HCT116 (cell line): ENCODE results near the gene BAZ1B. TPM values are rescaled to one million over a fixed set of nuclear protein-coding genes. Genes with fewer than 3 reads are reported as not detected.

Experiments
- ATAC-seq: fragments of 200-7000 bp; cut with Tn5 transposase; 2 replicates; pipeline ENCODE4 v1.9.1; 2020; ENCODE audit warnings: mild to moderate bottlenecking, moderate library complexity
- BruUV-seq: library from RNA; stranded (reverse); fragments of 400-500 nt; replicated peaks from 2 replicates; lab custom pipeline; 2021; lab: Mats Ljungman, UMichigan
- CTCF ChIA-PET: fragments of 300-600 bp; sonication (Branson Sonifier 250); formaldehyde crosslinking; loops from one replicate; lab custom pipeline; 2021; ENCODE audit warnings: antibody characterized with exemption; lab: Charles Lee
- POLR2A ChIA-PET: fragments of 300-600, 350-600 bp; sonication (Branson Sonifier 250); formaldehyde crosslinking; loops from one replicate; lab custom pipeline; 2021; ENCODE audit warnings: antibody characterized with exemption; lab: Charles Lee
- RAD21 ChIA-PET, 2 experiments: fragments of 300-600 bp; sonication (Branson Sonifier 250); formaldehyde crosslinking; loops; one replicate each; lab custom pipeline; 2023; ENCODE audit warnings: low total read pairs in 2 of 2; ENCODE audit not compliant: uncharacterized antibody in 2 of 2, unreplicated experiment in 2 of 2, low non-redundant PET in 1 of 2; lab: Charles Lee
- DNase-seq: peaks from one replicate; pipeline ENCODE4 v3.0.0-alpha.2; 2010; ENCODE audit warnings: low read depth, low spot score
- H2AFZ ChIP-seq: fragments of 200-600 bp; shearing (Covaris generic), sonication (generic); 2 replicates; pipeline ENCODE4 v1.6.1; 2017; ENCODE audit warnings: low read depth, mixed run types, mixed read lengths, antibody characterized with exemption, low read length; ENCODE audit not compliant: poor library complexity, severe bottlenecking
- H3K27ac ChIP-seq: 2 replicates; pipeline ENCODE4 v1.5.1; 2012; ENCODE audit warnings: low read depth, low read length
- H3K27me3 ChIP-seq: fragments of 200-600 bp; sonication (generic); 2 replicates; pipeline ENCODE4 v1.6.1; 2016; ENCODE audit warnings: mixed run types, low read length, mixed read lengths; ENCODE audit not compliant: insufficient read depth
- H3K36me3 ChIP-seq, 2 experiments: fragments of 200-500 bp in 1 of 2; fragments of 200-600 bp in 1 of 2; sonication (Bioruptor generic) in 1 of 2; sonication (generic) in 1 of 2; 2 replicates each; pipeline versions ENCODE4 v1.5.1 to v1.6.1; 2014 to 2016; ENCODE audit warnings: low read length in 2 of 2, inconsistent platforms in 1 of 2, mixed read lengths in 1 of 2, mixed run types in 1 of 2; ENCODE audit not compliant: insufficient read depth in 2 of 2, control insufficient read depth in 1 of 2
- H3K4me1 ChIP-seq, 2 experiments: fragments of 200-600 bp in 1 of 2; sonication (generic) in 1 of 2; 2 replicates each; pipeline versions ENCODE4 v1.5.1 to v1.6.1; 2012 to 2017; ENCODE audit warnings: low read length in 2 of 2, inconsistent platforms in 1 of 2, mild to moderate bottlenecking in 1 of 2, mixed read lengths in 1 of 2, mixed run types in 1 of 2, moderate library complexity in 1 of 2; ENCODE audit not compliant: insufficient read depth in 2 of 2, control insufficient read depth in 1 of 2
- H3K4me2 ChIP-seq: fragments of 200-600 bp; sonication (generic); 2 replicates; pipeline ENCODE4 v1.6.1; 2017; ENCODE audit warnings: mixed run types, low read length, mixed read lengths
- H3K4me3 ChIP-seq, 2 experiments: fragments of 200-600 bp in 1 of 2; sonication (generic) in 1 of 2; replicated peaks in 1 of 2; 2 replicates each; pipeline ENCODE4 v1.5.1; 2011 to 2016; ENCODE audit warnings: low read length in 2 of 2, control low read depth in 1 of 2, low read depth in 1 of 2, mild to moderate bottlenecking in 1 of 2, mixed read lengths in 1 of 2, mixed run types in 1 of 2
- H3K79me2 ChIP-seq: fragments of 200-600 bp; sonication (generic); 2 replicates; pipeline ENCODE4 v1.6.1; 2017; ENCODE audit warnings: mild to moderate bottlenecking, mixed run types, low read length, moderate library complexity, mixed read lengths; ENCODE audit not compliant: insufficient read depth
- H3K9ac ChIP-seq: fragments of 200-600 bp; sonication (generic); 2 replicates; pipeline ENCODE4 v1.6.1; 2016; ENCODE audit warnings: low read length, mixed read lengths
- H3K9me2 ChIP-seq: fragments of 200-600 bp; sonication (generic), shearing (Covaris generic); 2 replicates; pipeline ENCODE4 v1.6.1; 2017; ENCODE audit warnings: mixed run types, mild to moderate bottlenecking, moderate library complexity; ENCODE audit not compliant: insufficient read depth
- H3K9me3 ChIP-seq, 2 experiments: fragments of 200-500 bp in 1 of 2; fragments of 200-600 bp in 1 of 2; sonication (Bioruptor generic) in 1 of 2; sonication (generic) in 1 of 2; 2 replicates each; pipeline ENCODE4 v1.6.1; 2014 to 2017; ENCODE audit warnings: low read length in 2 of 2, mixed read lengths in 2 of 2, inconsistent platforms in 1 of 2, low read depth in 1 of 2, mild to moderate bottlenecking in 1 of 2, mixed run types in 1 of 2, moderate library complexity in 1 of 2; ENCODE audit not compliant: control insufficient read depth in 1 of 2, insufficient read depth in 1 of 2
- H4K20me1 ChIP-seq: fragments of 200-600 bp; sonication (generic), shearing (Covaris generic); 2 replicates; pipeline ENCODE4 v1.6.1; 2017; ENCODE audit warnings: mixed run types, mild to moderate bottlenecking, moderate library complexity; ENCODE audit not compliant: insufficient read depth
- ATF3 ChIP-seq: IDR thresholded peaks from 2 replicates; pipeline ENCODE4 v1.6.1; 2012
- CEBPB ChIP-seq: IDR thresholded peaks from 2 replicates; pipeline ENCODE4 v1.6.1; 2012; ENCODE audit warnings: low read depth
- EGR1 ChIP-seq: IDR thresholded peaks from 2 replicates; pipeline ENCODE4 v1.6.1; 2012; ENCODE audit warnings: low read depth
- ELF1 ChIP-seq: IDR thresholded peaks from 2 replicates; pipeline ENCODE4 v1.6.1; 2012; ENCODE audit warnings: low read depth, borderline replicate concordance
- EZH2 ChIP-seq: fragments of 200-600 bp; sonication (generic); IDR thresholded peaks from 2 replicates; pipeline ENCODE4 v1.6.1; 2017; ENCODE audit warnings: antibody characterized with exemption, mixed run types
- EZH2phosphoT487 ChIP-seq: fragments of 200-600 bp; IDR thresholded peaks from 2 replicates; pipeline ENCODE4 v1.6.1; 2018; ENCODE audit warnings: antibody characterized with exemption, borderline replicate concordance
- FOSL1 ChIP-seq: IDR thresholded peaks from 2 replicates; pipeline ENCODE4 v1.6.1; 2012; ENCODE audit warnings: low read depth
- JUND ChIP-seq: IDR thresholded peaks from 2 replicates; pipeline ENCODE4 v1.6.1; 2012
- POLR2A ChIP-seq: IDR thresholded peaks from 2 replicates; pipeline ENCODE4 v1.7.0; 2011; ENCODE audit warnings: borderline replicate concordance; ENCODE audit not compliant: insufficient read depth, insufficient read length; ENCODE audit errors: extremely low read depth
- POLR2AphosphoS5 ChIP-seq: IDR thresholded peaks from 2 replicates; pipeline ENCODE4 v1.6.1; 2011; ENCODE audit warnings: mild to moderate bottlenecking, low read depth, low read length, moderate library complexity
- RAD21 ChIP-seq: IDR thresholded peaks from 2 replicates; pipeline ENCODE4 v1.6.1; 2012; ENCODE audit warnings: low read depth, mild to moderate bottlenecking
- SP1 ChIP-seq: IDR thresholded peaks from 2 replicates; pipeline ENCODE4 v1.6.1; 2012; ENCODE audit warnings: low read depth
- SRF ChIP-seq: IDR thresholded peaks from 2 replicates; pipeline ENCODE4 v1.6.1; 2012; ENCODE audit warnings: low read depth
- TCF7L2 ChIP-seq: IDR thresholded peaks from 2 replicates; pipeline ENCODE4 v1.7.0; 2011; ENCODE audit warnings: borderline replicate concordance, inconsistent platforms; ENCODE audit not compliant: insufficient read depth, insufficient read length; ENCODE audit errors: extremely low read depth
- YY1 ChIP-seq: IDR thresholded peaks from 2 replicates; pipeline ENCODE4 v1.6.1; 2011; ENCODE audit warnings: low read length, low read depth, moderate library complexity, mild to moderate bottlenecking; ENCODE audit not compliant: insufficient replicate concordance; ENCODE audit errors: extremely low read depth
- ZFX ChIP-seq: fragments of 450-650 bp; IDR thresholded peaks from 2 replicates; pipeline ENCODE4 v1.6.1; 2017
- ZNF274 ChIP-seq: fragments of 200-500 bp; sonication (Bioruptor generic); IDR thresholded peaks from 2 replicates; pipeline ENCODE4 v1.6.1; 2014; ENCODE audit warnings: mild to moderate bottlenecking, low read depth, low read length, inconsistent platforms
- intact Hi-C: fragments of 100-400 bp; cut with micrococcal nuclease; formaldehyde crosslinking; loops from 2 replicates; pipeline ENCODE4 v1.10.0; 2022
- total RNA-seq: library from RNA; stranded (reverse); gene quantifications from one replicate; pipeline ENCODE4 v1.2.1, GENCODE V29; 2021; ENCODE audit not compliant: unreplicated experiment
- TF ChIP-seq, protein P1 (sequence below): IDR thresholded peaks from 2 replicates; pipeline ENCODE4 v1.6.1; 2012; ENCODE audit warnings: low read depth
- TF ChIP-seq, protein P2 (sequence below): IDR thresholded peaks from 2 replicates; pipeline ENCODE4 v1.6.1; 2012
- TF ChIP-seq, protein P3 (sequence below), 3 experiments: fragments of 200-600 bp in 1 of 3; sonication (generic) in 1 of 3; IDR thresholded peaks in 2 of 3; conservative IDR thresholded peaks in 1 of 3; 2 replicates each; pipeline ENCODE4 v1.5.1; 2012 to 2017; ENCODE audit warnings: low read depth in 2 of 3, low read length in 2 of 3, antibody characterized with exemption in 1 of 3, borderline replicate concordance in 1 of 3, control low read depth in 1 of 3, mild to moderate bottlenecking in 1 of 3, mixed read lengths in 1 of 3, mixed run types in 1 of 3, moderate library complexity in 1 of 3; ENCODE audit not compliant: insufficient read depth in 1 of 3

Gene BAZ1B
- total RNA-seq, 1 experiment from 2014 or later, result 81.1 TPM

DNA sequence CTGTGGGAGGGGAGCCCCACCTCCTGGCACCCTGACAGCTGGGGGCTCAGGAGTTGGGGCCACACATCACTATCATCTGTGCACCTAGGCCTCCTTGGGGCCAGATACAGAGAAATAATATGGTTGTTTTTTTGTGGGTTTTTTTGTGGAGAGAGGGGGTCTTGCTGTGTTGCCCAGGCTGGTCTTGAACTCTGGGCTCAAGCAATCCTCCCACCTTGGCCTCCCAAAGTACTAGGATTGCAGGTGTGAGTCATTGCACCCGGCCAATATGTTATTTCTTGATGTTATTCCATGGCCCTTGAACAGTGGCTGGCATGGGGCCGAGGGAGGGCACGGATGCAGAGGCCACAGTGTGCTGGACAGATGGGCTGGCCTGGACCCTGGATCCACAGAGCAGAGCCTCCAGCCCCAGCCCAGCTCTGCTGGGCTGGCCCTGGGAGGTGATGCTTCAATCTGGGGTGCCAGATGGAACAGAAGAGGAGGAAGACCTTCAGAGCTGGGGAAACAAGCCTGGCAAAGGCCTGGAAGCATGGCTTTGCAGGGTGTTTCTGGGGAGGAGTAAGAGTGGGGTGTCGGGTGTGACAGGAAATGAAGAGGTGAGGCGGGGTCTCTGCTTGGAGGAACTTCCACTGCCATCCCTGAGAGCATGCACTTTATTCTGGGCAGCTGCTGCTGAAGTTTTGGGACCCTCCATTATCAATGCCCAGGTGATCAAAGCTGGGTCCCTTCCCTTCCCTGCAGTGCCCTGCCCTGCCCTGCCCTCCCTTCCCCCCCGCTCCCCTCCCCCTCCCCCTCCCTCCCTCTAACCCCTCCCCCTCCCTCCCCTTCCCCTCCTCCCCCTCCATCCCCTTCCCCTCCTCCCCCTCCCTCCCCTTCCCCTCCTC lies 92.2 kb downstream of the BAZ1B start:
- Histone ChIP-seq H3K9me3 (no peaks in the 10 kb centered on the region), H4K20me1 (no peaks in the 10 kb centered on the region), H3K4me2 (no peak overlapping the region), H3K9me2 (no peaks in the 10 kb centered on the region), H3K27me3 (no peaks in the 10 kb centered on the region), H3K27ac (no peak overlapping the region), H3K79me2 (no peaks in the 10 kb centered on the region), H2AFZ (no peak overlapping the region), H3K9ac (no peak overlapping the region), H3K4me3 (no peak overlapping the region), H3K4me1 (peaks cover 2 to 8% of the 10 kb centered on the region in 2 experiments; a peak in 3 of 4 replicates), H3K36me3 (no peaks in the 10 kb centered on the region)
- RAD21 ChIA-PET, result no interaction called here
- intact Hi-C loops, result no loop called here
- POLR2A ChIA-PET, result no interaction called here
- CTCF ChIA-PET, result no interaction called here
- TF ChIP-seq, protein P1, sequence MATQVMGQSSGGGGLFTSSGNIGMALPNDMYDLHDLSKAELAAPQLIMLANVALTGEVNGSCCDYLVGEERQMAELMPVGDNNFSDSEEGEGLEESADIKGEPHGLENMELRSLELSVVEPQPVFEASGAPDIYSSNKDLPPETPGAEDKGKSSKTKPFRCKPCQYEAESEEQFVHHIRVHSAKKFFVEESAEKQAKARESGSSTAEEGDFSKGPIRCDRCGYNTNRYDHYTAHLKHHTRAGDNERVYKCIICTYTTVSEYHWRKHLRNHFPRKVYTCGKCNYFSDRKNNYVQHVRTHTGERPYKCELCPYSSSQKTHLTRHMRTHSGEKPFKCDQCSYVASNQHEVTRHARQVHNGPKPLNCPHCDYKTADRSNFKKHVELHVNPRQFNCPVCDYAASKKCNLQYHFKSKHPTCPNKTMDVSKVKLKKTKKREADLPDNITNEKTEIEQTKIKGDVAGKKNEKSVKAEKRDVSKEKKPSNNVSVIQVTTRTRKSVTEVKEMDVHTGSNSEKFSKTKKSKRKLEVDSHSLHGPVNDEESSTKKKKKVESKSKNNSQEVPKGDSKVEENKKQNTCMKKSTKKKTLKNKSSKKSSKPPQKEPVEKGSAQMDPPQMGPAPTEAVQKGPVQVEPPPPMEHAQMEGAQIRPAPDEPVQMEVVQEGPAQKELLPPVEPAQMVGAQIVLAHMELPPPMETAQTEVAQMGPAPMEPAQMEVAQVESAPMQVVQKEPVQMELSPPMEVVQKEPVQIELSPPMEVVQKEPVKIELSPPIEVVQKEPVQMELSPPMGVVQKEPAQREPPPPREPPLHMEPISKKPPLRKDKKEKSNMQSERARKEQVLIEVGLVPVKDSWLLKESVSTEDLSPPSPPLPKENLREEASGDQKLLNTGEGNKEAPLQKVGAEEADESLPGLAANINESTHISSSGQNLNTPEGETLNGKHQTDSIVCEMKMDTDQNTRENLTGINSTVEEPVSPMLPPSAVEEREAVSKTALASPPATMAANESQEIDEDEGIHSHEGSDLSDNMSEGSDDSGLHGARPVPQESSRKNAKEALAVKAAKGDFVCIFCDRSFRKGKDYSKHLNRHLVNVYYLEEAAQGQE, result no peak
- TF ChIP-seq ZFX, result no peak
- no peak for TF ChIP-seq CEBPB
- no peak for TF ChIP-seq TCF7L2
- TF ChIP-seq FOSL1, result no peak
- no peak for TF ChIP-seq ZNF274
- no peak for TF ChIP-seq JUND
- no peak for TF ChIP-seq POLR2A
- no peak for TF ChIP-seq EZH2
- TF ChIP-seq YY1, result no peak
- TF ChIP-seq, protein P2, sequence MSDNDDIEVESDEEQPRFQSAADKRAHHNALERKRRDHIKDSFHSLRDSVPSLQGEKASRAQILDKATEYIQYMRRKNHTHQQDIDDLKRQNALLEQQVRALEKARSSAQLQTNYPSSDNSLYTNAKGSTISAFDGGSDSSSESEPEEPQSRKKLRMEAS, result no peak
- TF ChIP-seq ATF3, result no peak
- TF ChIP-seq EGR1, result no peak
- TF ChIP-seq SRF, result no peak
- TF ChIP-seq POLR2AphosphoS5, result no peak
- no peak for TF ChIP-seq EZH2phosphoT487
- TF ChIP-seq SP1, result no peak
- TF ChIP-seq, protein P3, sequence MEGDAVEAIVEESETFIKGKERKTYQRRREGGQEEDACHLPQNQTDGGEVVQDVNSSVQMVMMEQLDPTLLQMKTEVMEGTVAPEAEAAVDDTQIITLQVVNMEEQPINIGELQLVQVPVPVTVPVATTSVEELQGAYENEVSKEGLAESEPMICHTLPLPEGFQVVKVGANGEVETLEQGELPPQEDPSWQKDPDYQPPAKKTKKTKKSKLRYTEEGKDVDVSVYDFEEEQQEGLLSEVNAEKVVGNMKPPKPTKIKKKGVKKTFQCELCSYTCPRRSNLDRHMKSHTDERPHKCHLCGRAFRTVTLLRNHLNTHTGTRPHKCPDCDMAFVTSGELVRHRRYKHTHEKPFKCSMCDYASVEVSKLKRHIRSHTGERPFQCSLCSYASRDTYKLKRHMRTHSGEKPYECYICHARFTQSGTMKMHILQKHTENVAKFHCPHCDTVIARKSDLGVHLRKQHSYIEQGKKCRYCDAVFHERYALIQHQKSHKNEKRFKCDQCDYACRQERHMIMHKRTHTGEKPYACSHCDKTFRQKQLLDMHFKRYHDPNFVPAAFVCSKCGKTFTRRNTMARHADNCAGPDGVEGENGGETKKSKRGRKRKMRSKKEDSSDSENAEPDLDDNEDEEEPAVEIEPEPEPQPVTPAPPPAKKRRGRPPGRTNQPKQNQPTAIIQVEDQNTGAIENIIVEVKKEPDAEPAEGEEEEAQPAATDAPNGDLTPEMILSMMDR (IDR thresholded peaks at IDR 0.05 in 2 of 3, conservative IDR thresholded peaks at IDR 0.05 in 1 of 3; ENCODE audit: borderline replicate concordance in 1 of 3, insufficient read depth in 1 of 3, low read depth in 2 of 3, low read length in 2 of 3), result no peak
- no peak for TF ChIP-seq RAD21
- TF ChIP-seq ELF1, result no peak
- ATAC-seq (no peak), DNase-seq (no peak)
- no TSS peak for BruUV-seq
